Measurements from ENCODE around the gene KRT32. TPM values are rescaled to one million over a fixed set of nuclear protein-coding genes. Genes with fewer than 3 reads are reported as not detected.

KRT32 gene
- total and polyA plus RNA-seq, 2 donors from 2014 or later = not detected

GRCh38 chr17:41496803-41497484 is 29.8 kb upstream of the KRT32 start:
- no peak overlapping the region for H3K27ac ChIP-seq (ENCODE audit: low read depth in 2 of 2, low read length in 2 of 2)
- H3K4me3 ChIP-seq (ENCODE audit: low read length in 3 of 3) = no peak overlapping the region
- FAIRE-seq (no peak), DNase-seq (peak; percentile 81 to 90 (median 85))
- no peaks in the 10 kb centered on the region for H3K36me3 ChIP-seq (ENCODE audit: control insufficient read depth in 2 of 3, insufficient read depth in 3 of 3, low read length in 3 of 3)
- peaks cover 0 to 9% (median 0%) of the 10 kb centered on the region in 3 donors for H3K4me1 ChIP-seq (ENCODE audit: control insufficient read depth in 2 of 3, insufficient read depth in 2 of 3, low read depth in 1 of 3, low read length in 3 of 3)
- H3K9ac ChIP-seq (ENCODE audit: low read length in 3 of 3) = no peak overlapping the region
- H3K9me3 ChIP-seq (ENCODE audit: control insufficient read depth in 2 of 3, insufficient read depth in 1 of 3, low read length in 3 of 3) = no peaks in the 10 kb centered on the region
- intact Hi-C loops (cut with DNase I) = no loop called here
- TF ChIP-seq CTCF (IDR thresholded peaks at IDR 0.05; ENCODE audit: borderline replicate concordance, extremely low read depth, insufficient read depth) = peak; percentile 62
- no peaks in the 10 kb centered on the region for H3K27me3 ChIP-seq (ENCODE audit: control insufficient read depth, insufficient read depth, low read length)

- H3K27me3 ChIP-seq (ENCODE audit: control insufficient read depth, insufficient read depth, low read length) = no peaks in the 10 kb centered on the region
- TF ChIP-seq CTCF (IDR thresholded peaks at IDR 0.05; ENCODE audit: borderline replicate concordance, extremely low read depth, insufficient read depth) = no peak
- H3K4me3 ChIP-seq (ENCODE audit: low read length in 3 of 3) = no peak overlapping the region
- no peaks in the 10 kb centered on the region for H3K36me3 ChIP-seq (ENCODE audit: control insufficient read depth in 2 of 3, insufficient read depth in 3 of 3, low read length in 3 of 3)
- intact Hi-C loops (cut with DNase I) = no loop called here
- no peak overlapping the region for H3K27ac ChIP-seq (ENCODE audit: low read depth in 2 of 2, low read length in 2 of 2)
- H3K9me3 ChIP-seq (ENCODE audit: control insufficient read depth in 2 of 3, insufficient read depth in 1 of 3, low read length in 3 of 3) = no peaks in the 10 kb centered on the region
- DNase-seq (no peak), FAIRE-seq (no peak)
- peaks cover 0 to 9% (median 0%) of the 10 kb centered on the region in 3 donors for H3K4me1 ChIP-seq (ENCODE audit: control insufficient read depth in 2 of 3, insufficient read depth in 2 of 3, low read depth in 1 of 3, low read length in 3 of 3)
- H3K9ac ChIP-seq (ENCODE audit: low read length in 3 of 3) = no peak overlapping the region
These were observed 27.3 kb upstream of the KRT32 start for GRCh38 chr17:41494524-41494923.

- no peak for TF ChIP-seq CTCF (IDR thresholded peaks at IDR 0.05; ENCODE audit: borderline replicate concordance, extremely low read depth, insufficient read depth)
- DNase-seq = peak in 3 of 5 donors; percentile 59 to 82 (median 65)
- Histone ChIP-seq H3K9ac (ENCODE audit: low read length in 3 of 3) (no peak overlapping the region), H3K27ac (ENCODE audit: low read depth in 2 of 2, low read length in 2 of 2) (no peak overlapping the region), H3K36me3 (ENCODE audit: control insufficient read depth in 2 of 3, insufficient read depth in 3 of 3, low read length in 3 of 3) (no peaks in the 10 kb centered on the region), H3K27me3 (ENCODE audit: control insufficient read depth, insufficient read depth, low read length) (no peaks in the 10 kb centered on the region), H3K4me3 (ENCODE audit: low read length in 3 of 3) (no peak overlapping the region), H3K4me1 (ENCODE audit: control insufficient read depth in 2 of 3, insufficient read depth in 2 of 3, low read depth in 1 of 3, low read length in 3 of 3) (peaks cover 0 to 9% (median 0%) of the 10 kb centered on the region in 3 donors), H3K9me3 (ENCODE audit: control insufficient read depth in 2 of 3, insufficient read depth in 1 of 3, low read length in 3 of 3) (no peaks in the 10 kb centered on the region)
- no peak for FAIRE-seq
- intact Hi-C loops (cut with DNase I) = no loop called here
These were observed 25.6 kb upstream of the KRT32 start for GRCh38 chr17:41492771-41493170.

Data from kidney (tissue), 14 donors.